NCI-H345 treated with DMSO at 0.1 percent for 48 hours (cell line): ENCODE data around the gene HRH1.

Experiments
- DNase-seq: peaks from one replicate; lab custom pipeline; 2025; ENCODE audit not compliant: unreplicated experiment; lab: John Stamatoyannopoulos, UW

The HRH1 gene

DNA sequence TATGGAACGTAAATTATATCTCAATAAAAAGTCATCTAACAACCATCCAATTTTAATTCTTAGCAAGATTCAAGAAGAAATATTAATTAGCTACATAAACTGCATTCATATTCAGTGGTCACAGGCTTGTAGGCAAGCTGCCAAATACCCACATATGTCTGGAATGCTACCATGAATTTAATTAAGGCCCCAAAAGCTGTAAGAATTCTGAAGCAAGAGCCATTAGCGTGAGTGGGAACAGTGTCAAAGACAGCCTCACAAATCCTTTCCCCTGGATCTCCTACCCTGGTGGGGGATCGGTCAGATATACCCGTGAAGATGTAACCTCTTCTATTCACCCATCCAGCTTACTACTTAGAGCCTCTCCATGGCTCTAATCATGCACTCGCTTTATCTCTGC is 157.9 kb downstream of the HRH1 start:
- DNase-seq: no peak
